ENCODE measurements around the gene RABEP1.

RABEP1 gene

DNA sequence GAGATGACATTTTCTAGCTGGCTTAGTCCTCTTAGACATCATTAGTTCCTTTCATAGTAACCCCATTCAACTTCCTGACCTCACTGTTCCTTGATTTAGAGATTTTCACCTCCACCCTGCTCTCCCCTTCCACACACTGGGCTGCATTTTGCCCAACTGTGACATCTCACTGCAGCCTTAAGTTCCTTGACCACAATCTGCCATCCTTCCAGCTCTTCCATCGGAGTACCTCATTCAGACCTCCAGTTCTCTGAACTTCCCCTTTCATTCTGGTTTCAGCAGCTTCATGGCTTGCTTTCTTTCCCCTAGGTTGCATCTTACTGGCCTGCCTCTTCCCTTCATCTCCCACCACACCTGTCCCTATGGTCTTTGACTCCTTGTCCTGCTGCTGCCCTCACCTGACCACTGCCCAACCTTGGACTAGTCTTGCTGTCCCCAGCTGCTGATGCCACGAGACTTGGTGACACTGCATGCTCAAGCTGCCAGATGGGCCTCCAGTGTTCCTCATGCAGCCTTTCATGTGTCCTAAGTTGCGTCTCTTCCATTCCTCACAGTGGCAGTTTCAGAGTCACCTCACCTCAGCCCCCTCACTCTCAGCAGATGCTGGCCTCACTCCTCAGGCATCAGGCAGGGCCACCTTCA is 96.6 kb downstream of the RABEP1 start:
- ChIA-PET CTCF (interaction anchor here (0.6 kb wide), 1 partner anchor 29 kb away, joined by 3 read pairs; no protein-coding TSS in a partner anchor), POLR2A (no interaction called here)
- DNase-seq (ENCODE audit: extremely low spot score), result no peak
- TF ChIP-seq, protein P1, sequence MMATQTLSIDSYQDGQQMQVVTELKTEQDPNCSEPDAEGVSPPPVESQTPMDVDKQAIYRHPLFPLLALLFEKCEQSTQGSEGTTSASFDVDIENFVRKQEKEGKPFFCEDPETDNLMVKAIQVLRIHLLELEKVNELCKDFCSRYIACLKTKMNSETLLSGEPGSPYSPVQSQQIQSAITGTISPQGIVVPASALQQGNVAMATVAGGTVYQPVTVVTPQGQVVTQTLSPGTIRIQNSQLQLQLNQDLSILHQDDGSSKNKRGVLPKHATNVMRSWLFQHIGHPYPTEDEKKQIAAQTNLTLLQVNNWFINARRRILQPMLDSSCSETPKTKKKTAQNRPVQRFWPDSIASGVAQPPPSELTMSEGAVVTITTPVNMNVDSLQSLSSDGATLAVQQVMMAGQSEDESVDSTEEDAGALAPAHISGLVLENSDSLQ (IDR thresholded peaks at IDR 0.05), result no peak
- TF ChIP-seq ARNT (IDR thresholded peaks at IDR 0.05), result no peak
- TF ChIP-seq L3MBTL2 (conservative IDR thresholded peaks at IDR 0.05), result no peak
- TF ChIP-seq BHLHE40 (IDR thresholded peaks at IDR 0.05; ENCODE audit: borderline replicate concordance), result no peak
- no peak for TF ChIP-seq HDGF (IDR thresholded peaks at IDR 0.05; ENCODE audit: borderline replicate concordance)
- TF ChIP-seq SUZ12 (IDR thresholded peaks at IDR 0.05), result no peak
- TF ChIP-seq LEF1 (IDR thresholded peaks at IDR 0.05; ENCODE audit: borderline replicate concordance), result no peak
- no peak for TF ChIP-seq NFRKB (IDR thresholded peaks at IDR 0.05)
- TF ChIP-seq FOXK2 (IDR thresholded peaks at IDR 0.05), result no peak
- no peak for TF ChIP-seq SP1 (IDR thresholded peaks at IDR 0.05)
- no peak for TF ChIP-seq TARDBP (IDR thresholded peaks at IDR 0.05)
- no peak for TF ChIP-seq ZNF384 (IDR thresholded peaks at IDR 0.05)
- no peak for TF ChIP-seq FOXM1 (IDR thresholded peaks at IDR 0.05; ENCODE audit: borderline replicate concordance)
- TF ChIP-seq CTBP1 (IDR thresholded peaks at IDR 0.05; ENCODE audit: borderline replicate concordance), result no peak

DNA sequence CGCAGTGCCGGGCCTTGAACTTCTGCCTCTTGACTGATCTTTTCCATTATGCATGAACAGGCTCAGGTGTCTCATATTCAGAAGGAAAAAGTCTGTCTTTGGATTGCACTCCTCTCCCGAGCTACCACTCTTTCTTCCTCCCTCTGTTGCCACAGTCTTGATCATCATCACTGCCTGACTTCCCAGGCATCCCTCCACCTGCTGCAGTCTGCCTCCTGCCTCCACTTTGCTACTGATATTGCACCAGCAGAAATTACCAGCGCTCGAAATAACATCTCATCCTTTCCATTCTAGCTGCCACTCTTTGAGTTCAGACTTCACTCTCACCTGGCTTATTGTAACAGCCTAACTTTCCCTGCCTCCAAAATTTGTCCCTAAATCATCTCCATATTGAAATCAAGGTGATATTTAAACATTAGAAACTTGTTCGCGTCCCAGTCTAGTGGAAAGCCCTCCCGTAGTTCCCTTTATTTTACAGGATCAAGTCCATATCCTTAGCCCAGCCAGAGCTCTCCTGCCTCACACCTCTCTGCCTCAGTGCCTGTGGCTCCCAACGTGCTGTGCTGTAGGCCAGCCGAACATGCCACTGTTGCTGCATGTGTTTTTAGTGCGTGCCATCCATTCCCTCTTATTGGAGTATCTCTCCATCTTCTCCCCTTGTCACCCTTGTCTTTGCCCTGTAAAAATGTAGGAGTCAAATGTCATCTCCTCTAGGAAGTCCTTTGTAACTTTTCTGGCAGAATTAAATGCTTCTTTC is 97.4 kb downstream of the RABEP1 start:
- DNase-seq (ENCODE audit: extremely low spot score), result no peak
- ChIA-PET CTCF (interaction anchor here (0.8 kb wide), 1 partner anchor 904 kb away, joined by 5 read pairs; no protein-coding TSS in a partner anchor), POLR2A (no interaction called here)
- TF ChIP-seq FOXM1 (IDR thresholded peaks at IDR 0.05; ENCODE audit: borderline replicate concordance) (no peak), ELF4 (IDR thresholded peaks at IDR 0.05) (no peak), FOXK2 (IDR thresholded peaks at IDR 0.05) (no peak), CTBP1 (IDR thresholded peaks at IDR 0.05; ENCODE audit: borderline replicate concordance) (no peak), HDGF (IDR thresholded peaks at IDR 0.05; ENCODE audit: borderline replicate concordance) (no peak), FOXA1 (IDR thresholded peaks at IDR 0.05) (no peak), SUZ12 (IDR thresholded peaks at IDR 0.05) (no peak), LEF1 (IDR thresholded peaks at IDR 0.05; ENCODE audit: borderline replicate concordance) (no peak), TARDBP (IDR thresholded peaks at IDR 0.05) (no peak), SP1 (IDR thresholded peaks at IDR 0.05) (no peak), ZNF384 (IDR thresholded peaks at IDR 0.05) (no peak), ARNT (IDR thresholded peaks at IDR 0.05) (no peak), BHLHE40 (IDR thresholded peaks at IDR 0.05; ENCODE audit: borderline replicate concordance) (no peak), L3MBTL2 (conservative IDR thresholded peaks at IDR 0.05) (no peak), NFRKB (IDR thresholded peaks at IDR 0.05) (no peak)
- TF ChIP-seq, protein P1 (IDR thresholded peaks at IDR 0.05), result no peak

DNA sequence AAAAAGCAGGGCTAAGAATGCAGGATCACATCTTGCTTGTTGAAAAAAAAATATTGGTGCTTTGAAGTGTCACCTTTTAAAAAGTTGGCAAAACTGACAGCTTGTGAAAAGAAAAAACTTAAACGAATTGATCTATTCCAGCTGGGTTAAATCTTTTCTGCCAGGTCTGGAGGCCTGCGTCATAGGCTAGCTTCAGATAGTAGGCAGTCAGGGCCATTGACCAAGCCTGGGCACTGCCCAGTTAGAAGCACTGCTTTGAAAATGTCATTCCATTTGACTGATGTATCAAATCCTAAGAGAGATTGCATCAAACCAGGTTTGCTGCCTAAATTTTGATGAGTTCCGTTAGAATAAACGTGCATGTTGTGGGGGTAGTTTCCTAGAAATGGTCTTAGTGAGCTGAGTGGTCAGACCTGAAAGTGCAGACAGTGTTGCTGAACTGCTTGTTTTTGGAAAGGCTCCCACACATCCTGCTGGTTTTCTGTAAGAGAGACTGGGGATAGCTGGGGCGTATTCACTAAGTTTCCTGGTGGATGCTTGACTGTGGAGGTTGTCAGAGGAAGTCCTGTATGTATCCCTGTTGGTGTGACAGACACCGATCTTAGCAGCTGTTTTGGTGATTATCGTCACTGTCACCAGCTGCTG is 98.5 kb downstream of the RABEP1 start:
- TF ChIP-seq SUZ12 (IDR thresholded peaks at IDR 0.05) (no peak), HDGF (IDR thresholded peaks at IDR 0.05; ENCODE audit: borderline replicate concordance) (no peak), SP1 (IDR thresholded peaks at IDR 0.05) (no peak), CTBP1 (IDR thresholded peaks at IDR 0.05; ENCODE audit: borderline replicate concordance) (no peak), ARNT (IDR thresholded peaks at IDR 0.05) (no peak), NFRKB (IDR thresholded peaks at IDR 0.05) (no peak), ELF4 (IDR thresholded peaks at IDR 0.05) (no peak), FOXK2 (IDR thresholded peaks at IDR 0.05) (no peak), LEF1 (IDR thresholded peaks at IDR 0.05; ENCODE audit: borderline replicate concordance) (no peak), FOXA1 (IDR thresholded peaks at IDR 0.05) (no peak), L3MBTL2 (conservative IDR thresholded peaks at IDR 0.05) (no peak)
- TF ChIP-seq, protein P1 (IDR thresholded peaks at IDR 0.05), result no peak
- ChIA-PET CTCF (interaction anchor here (0.8 kb wide), 1 partner anchor 903 kb away, joined by 5 read pairs; no protein-coding TSS in a partner anchor), POLR2A (interaction anchor here (1.1 kb wide), 1 partner anchor 11 kb away, joined by 3 read pairs; no protein-coding TSS in a partner anchor)

DNA sequence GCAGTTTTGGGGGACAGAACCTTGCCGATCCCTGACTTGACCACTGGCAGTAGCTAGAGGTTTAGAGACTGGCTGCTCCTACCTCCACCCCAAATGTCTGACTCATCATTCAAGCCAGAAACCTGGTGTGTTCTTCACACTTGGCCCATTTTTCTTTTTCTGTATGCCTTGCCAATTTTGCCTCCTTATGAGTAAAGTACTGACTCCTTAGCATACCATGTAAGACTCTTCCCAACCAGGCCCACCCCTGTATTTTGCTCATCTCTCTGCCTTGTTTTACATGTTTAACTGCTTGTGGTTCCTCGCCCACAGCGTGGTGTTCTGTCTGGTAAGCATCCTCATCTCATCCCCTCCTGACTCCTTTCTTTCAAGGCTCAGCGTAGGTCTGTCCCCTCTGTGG is 99.5 kb downstream of the RABEP1 start:
- ChIA-PET POLR2A (interaction anchor here (1.1 kb wide), 1 partner anchor 10 kb away, joined by 3 read pairs; no protein-coding TSS in a partner anchor), CTCF (no interaction called here)
- no peak for DNase-seq (ENCODE audit: extremely low spot score)
- TF ChIP-seq ZNF384 (IDR thresholded peaks at IDR 0.05) (no peak), ARNT (IDR thresholded peaks at IDR 0.05) (no peak), CTBP1 (IDR thresholded peaks at IDR 0.05; ENCODE audit: borderline replicate concordance) (no peak), FOXM1 (IDR thresholded peaks at IDR 0.05; ENCODE audit: borderline replicate concordance) (no peak)

More for the DNA sequence above, 98.5 kb downstream of the RABEP1 start:
- no peak for DNase-seq (ENCODE audit: extremely low spot score)

DNA sequence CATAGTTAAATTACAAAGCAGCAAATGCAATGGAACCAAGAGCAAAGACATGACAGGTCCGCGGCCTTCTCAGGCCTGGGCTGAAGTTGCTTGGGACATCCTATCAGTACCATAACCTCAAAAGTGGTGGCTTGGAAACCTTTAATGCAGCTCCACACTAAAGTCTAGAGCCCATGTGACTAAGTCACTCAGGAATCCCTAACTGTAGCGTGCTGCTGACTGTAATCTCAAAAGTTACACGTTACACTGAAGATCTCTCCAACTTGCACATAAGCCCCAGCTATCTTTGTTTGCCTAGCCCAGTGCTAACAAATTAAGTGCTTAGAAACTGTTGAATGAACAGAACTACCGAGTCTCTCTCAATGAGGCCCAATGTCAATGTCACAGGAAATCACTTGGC is 109.6 kb downstream of the RABEP1 start:
- DNase-seq (ENCODE audit: extremely low spot score), result no peak
- no peak for TF ChIP-seq ARNT (IDR thresholded peaks at IDR 0.05)
- TF ChIP-seq L3MBTL2 (conservative IDR thresholded peaks at IDR 0.05), result no peak
- TF ChIP-seq FOXK2 (IDR thresholded peaks at IDR 0.05), result no peak
- TF ChIP-seq HDGF (IDR thresholded peaks at IDR 0.05; ENCODE audit: borderline replicate concordance), result no peak
- no peak for TF ChIP-seq CTBP1 (IDR thresholded peaks at IDR 0.05; ENCODE audit: borderline replicate concordance)
- TF ChIP-seq BHLHE40 (IDR thresholded peaks at IDR 0.05; ENCODE audit: borderline replicate concordance), result no peak
- TF ChIP-seq SP1 (IDR thresholded peaks at IDR 0.05), result no peak
- no peak for TF ChIP-seq ZNF384 (IDR thresholded peaks at IDR 0.05)
- TF ChIP-seq NFRKB (IDR thresholded peaks at IDR 0.05), result no peak
- no peak for TF ChIP-seq FOXM1 (IDR thresholded peaks at IDR 0.05; ENCODE audit: borderline replicate concordance)
- TF ChIP-seq LEF1 (IDR thresholded peaks at IDR 0.05; ENCODE audit: borderline replicate concordance), result no peak
- no peak for TF ChIP-seq ELF4 (IDR thresholded peaks at IDR 0.05)
- TF ChIP-seq SUZ12 (IDR thresholded peaks at IDR 0.05), result no peak
- TF ChIP-seq TARDBP (IDR thresholded peaks at IDR 0.05), result no peak
- CTCF ChIA-PET, result no interaction called here
- POLR2A ChIA-PET, result interaction anchor here (1.0 to 1.4 kb wide), 2 partner anchors 10 to 28 kb away, joined by 3 to 5 read pairs; partner anchors contain the start of genes NUP88 and RPAIN
